ENCODE measurements around the gene OXCT2. TPM values are rescaled to one million over a fixed set of nuclear protein-coding genes. Genes with fewer than 3 reads are reported as not detected.

The OXCT2 gene
- polyA plus RNA-seq, 2 of the 4 experiments (the other 2 are of a cell fraction): 0.21 to 0.23 TPM

DNA sequence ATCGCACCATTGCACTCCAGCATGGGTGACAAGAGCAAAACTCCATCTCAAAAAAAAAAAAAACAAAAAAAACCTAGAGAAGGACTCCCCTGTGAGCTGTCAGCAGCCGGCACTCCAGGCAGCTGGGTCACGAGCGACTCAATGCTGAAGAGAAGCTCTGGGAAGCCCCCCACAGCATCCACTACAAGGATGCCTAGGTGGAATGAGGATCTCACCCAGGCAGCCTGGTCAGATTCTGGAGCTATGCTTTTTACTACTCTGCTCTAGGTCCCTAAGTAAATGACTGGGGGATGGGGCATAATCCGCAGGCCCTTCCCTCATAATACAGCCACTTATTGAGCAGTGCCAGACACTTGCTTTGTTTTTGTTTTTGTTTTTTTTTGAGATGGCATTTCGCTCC is 11.0 kb upstream of the OXCT2 start:
- no peaks in the 10 kb centered on the region for H3K4me1 ChIP-seq
- H3K27ac ChIP-seq: no peak overlapping the region
- POLR2A ChIA-PET: no interaction called here
- TF ChIP-seq POLR2A (IDR thresholded peaks at IDR 0.05; ENCODE audit: low read length) (no peak), HMGXB4 (CRISPR knock-in tag; IDR thresholded peaks at IDR 0.05; ENCODE audit: borderline replicate concordance) (no peak)
- H3K9me3 ChIP-seq: no peaks in the 10 kb centered on the region
- no peak overlapping the region for H3K4me3 ChIP-seq
- FAIRE-seq: no peak
- ATAC-seq: no peak
- CTCF ChIA-PET: interaction anchor here (1.8 kb wide), 1 partner anchor 17 kb away, joined by 8 read pairs; no protein-coding TSS in a partner anchor
- whole genome bisulfite sequencing (ENCODE audit: missing lambda C conversion rate): 91% methylated on average over 6 of the region's 6 CpGs
- DNase-seq (ENCODE audit: low read depth in 1 of 2, low spot score in 1 of 2): no peak
- H3K4me2 ChIP-seq: no peak overlapping the region

- POLR2A ChIA-PET: interaction anchor here (0.6 kb wide), 1 partner anchor 191 kb away, joined by 5 read pairs; no protein-coding TSS in a partner anchor
- no peak for FAIRE-seq
These were observed 10.2 kb upstream of the OXCT2 start for GRCh38 chr1:39781349-39781715.

DNA sequence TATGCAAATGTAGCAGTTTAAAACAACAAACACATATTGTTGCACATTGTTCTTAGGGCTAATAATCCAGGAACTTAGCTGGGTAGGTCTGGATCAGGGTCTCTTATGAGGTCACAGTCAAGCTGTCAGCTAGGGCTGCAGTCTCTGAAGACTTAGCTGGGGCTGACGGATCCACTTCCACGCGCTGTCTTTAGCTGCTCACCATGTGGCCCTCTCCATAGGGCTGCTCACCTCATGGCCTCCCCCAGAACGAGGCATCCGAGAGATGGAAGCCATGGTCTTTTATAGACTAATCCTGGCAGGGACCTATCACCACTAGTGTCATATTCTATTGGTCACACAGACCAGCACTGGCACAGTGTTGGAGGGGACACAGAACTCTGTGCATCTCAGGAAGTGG is 8.7 kb upstream of the OXCT2 start:
- POLR2A ChIA-PET: no interaction called here
- CTCF ChIA-PET: interaction anchor here (0.9 kb wide), 1 partner anchor 68 kb away, joined by 3 read pairs; no protein-coding TSS in a partner anchor
- Histone ChIP-seq H3K4me2 (no peak overlapping the region), H3K4me1 (no peaks in the 10 kb centered on the region), H3K27ac (no peak overlapping the region), H3K9me3 (no peaks in the 10 kb centered on the region), H3K4me3 (no peak overlapping the region)
- WGBS (ENCODE audit: missing lambda C conversion rate): 91% methylated on average over 5 of the region's 5 CpGs
- FAIRE-seq (no peak), DNase-seq (ENCODE audit: low read depth in 1 of 2, low spot score in 1 of 2) (no peak), ATAC-seq (no peak)
- TF ChIP-seq HOXA7 (CRISPR knock-in tag; IDR thresholded peaks at IDR 0.05) (no peak), FOXS1 (CRISPR knock-in tag; IDR thresholded peaks at IDR 0.05) (no peak), EHMT2 (IDR thresholded peaks at IDR 0.05; ENCODE audit: low read depth) (no peak), TFCP2L1 (CRISPR knock-in tag; IDR thresholded peaks at IDR 0.05) (no peak), EP300 (IDR thresholded peaks at IDR 0.05) (no peak), BHLHE40 (IDR thresholded peaks at IDR 0.05; ENCODE audit: low read depth, low read length) (no peak), SMC3 (IDR thresholded peaks at IDR 0.05) (no peak), POLR2A (IDR thresholded peaks at IDR 0.05; ENCODE audit: low read length) (no peak), NFE2L2 (conservative IDR thresholded peaks at IDR 0.05; ENCODE audit: low read length) (no peak), KDM1A (IDR thresholded peaks at IDR 0.05; ENCODE audit: low read depth) (no peak), RCOR1 (IDR thresholded peaks at IDR 0.05; ENCODE audit: low read depth, low read length) (no peak), NR3C1 (IDR thresholded peaks at IDR 0.05) (no peak)
- TF ChIP-seq, protein P1, sequence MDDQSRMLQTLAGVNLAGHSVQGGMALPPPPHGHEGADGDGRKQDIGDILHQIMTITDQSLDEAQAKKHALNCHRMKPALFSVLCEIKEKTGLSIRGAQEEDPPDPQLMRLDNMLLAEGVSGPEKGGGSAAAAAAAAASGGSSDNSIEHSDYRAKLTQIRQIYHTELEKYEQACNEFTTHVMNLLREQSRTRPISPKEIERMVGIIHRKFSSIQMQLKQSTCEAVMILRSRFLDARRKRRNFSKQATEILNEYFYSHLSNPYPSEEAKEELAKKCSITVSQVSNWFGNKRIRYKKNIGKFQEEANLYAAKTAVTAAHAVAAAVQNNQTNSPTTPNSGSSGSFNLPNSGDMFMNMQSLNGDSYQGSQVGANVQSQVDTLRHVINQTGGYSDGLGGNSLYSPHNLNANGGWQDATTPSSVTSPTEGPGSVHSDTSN (IDR thresholded peaks at IDR 0.05): no peak

More at GRCh38 chr1:39781349-39781715, 10.2 kb upstream of the OXCT2 start:
- no peak for ATAC-seq
- no peak for DNase-seq (ENCODE audit: low read depth in 1 of 2, low spot score in 1 of 2)
- no peak overlapping the region for H3K4me3 ChIP-seq
- CTCF ChIA-PET: interaction anchor here (0.8 to 1.8 kb wide), 2 partner anchors 15 to 18 kb away, joined by 3 to 8 read pairs; no protein-coding TSS in a partner anchor
- no peak for TF ChIP-seq ZNF302 (CRISPR knock-in tag; IDR thresholded peaks at IDR 0.05)
- TF ChIP-seq CHD2 (IDR thresholded peaks at IDR 0.05; ENCODE audit: low read length, partially characterized antibody): no peak
- no peak for TF ChIP-seq HOXB5 (CRISPR knock-in tag; IDR thresholded peaks at IDR 0.05)
- TF ChIP-seq, protein P2, sequence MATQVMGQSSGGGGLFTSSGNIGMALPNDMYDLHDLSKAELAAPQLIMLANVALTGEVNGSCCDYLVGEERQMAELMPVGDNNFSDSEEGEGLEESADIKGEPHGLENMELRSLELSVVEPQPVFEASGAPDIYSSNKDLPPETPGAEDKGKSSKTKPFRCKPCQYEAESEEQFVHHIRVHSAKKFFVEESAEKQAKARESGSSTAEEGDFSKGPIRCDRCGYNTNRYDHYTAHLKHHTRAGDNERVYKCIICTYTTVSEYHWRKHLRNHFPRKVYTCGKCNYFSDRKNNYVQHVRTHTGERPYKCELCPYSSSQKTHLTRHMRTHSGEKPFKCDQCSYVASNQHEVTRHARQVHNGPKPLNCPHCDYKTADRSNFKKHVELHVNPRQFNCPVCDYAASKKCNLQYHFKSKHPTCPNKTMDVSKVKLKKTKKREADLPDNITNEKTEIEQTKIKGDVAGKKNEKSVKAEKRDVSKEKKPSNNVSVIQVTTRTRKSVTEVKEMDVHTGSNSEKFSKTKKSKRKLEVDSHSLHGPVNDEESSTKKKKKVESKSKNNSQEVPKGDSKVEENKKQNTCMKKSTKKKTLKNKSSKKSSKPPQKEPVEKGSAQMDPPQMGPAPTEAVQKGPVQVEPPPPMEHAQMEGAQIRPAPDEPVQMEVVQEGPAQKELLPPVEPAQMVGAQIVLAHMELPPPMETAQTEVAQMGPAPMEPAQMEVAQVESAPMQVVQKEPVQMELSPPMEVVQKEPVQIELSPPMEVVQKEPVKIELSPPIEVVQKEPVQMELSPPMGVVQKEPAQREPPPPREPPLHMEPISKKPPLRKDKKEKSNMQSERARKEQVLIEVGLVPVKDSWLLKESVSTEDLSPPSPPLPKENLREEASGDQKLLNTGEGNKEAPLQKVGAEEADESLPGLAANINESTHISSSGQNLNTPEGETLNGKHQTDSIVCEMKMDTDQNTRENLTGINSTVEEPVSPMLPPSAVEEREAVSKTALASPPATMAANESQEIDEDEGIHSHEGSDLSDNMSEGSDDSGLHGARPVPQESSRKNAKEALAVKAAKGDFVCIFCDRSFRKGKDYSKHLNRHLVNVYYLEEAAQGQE (IDR thresholded peaks at IDR 0.05): no peak
- TF ChIP-seq, protein P3, sequence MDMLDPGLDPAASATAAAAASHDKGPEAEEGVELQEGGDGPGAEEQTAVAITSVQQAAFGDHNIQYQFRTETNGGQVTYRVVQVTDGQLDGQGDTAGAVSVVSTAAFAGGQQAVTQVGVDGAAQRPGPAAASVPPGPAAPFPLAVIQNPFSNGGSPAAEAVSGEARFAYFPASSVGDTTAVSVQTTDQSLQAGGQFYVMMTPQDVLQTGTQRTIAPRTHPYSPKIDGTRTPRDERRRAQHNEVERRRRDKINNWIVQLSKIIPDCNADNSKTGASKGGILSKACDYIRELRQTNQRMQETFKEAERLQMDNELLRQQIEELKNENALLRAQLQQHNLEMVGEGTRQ (IDR thresholded peaks at IDR 0.05): no peak
- no peak for TF ChIP-seq POLR2A (IDR thresholded peaks at IDR 0.05; ENCODE audit: low read length)
- no peak for TF ChIP-seq NFE2L2 (conservative IDR thresholded peaks at IDR 0.05; ENCODE audit: low read length)
- TF ChIP-seq ZFP36 (IDR thresholded peaks at IDR 0.05; ENCODE audit: borderline replicate concordance, partially characterized antibody): no peak
- no peak for TF ChIP-seq RCOR1 (IDR thresholded peaks at IDR 0.05; ENCODE audit: low read depth, low read length)
- no peak for TF ChIP-seq CBX2 (IDR thresholded peaks at IDR 0.05; ENCODE audit: borderline replicate concordance, low read depth)
- H3K9me3 ChIP-seq: no peaks in the 10 kb centered on the region
- no peaks in the 10 kb centered on the region for H3K4me1 ChIP-seq
- 63% methylated on average over 2 of the region's 2 CpGs for WGBS (ENCODE audit: missing lambda C conversion rate)
- no peak overlapping the region for H3K4me2 ChIP-seq
- no peak overlapping the region for H3K27ac ChIP-seq
